ENCODE measurements around the gene TCF23.

DNA sequence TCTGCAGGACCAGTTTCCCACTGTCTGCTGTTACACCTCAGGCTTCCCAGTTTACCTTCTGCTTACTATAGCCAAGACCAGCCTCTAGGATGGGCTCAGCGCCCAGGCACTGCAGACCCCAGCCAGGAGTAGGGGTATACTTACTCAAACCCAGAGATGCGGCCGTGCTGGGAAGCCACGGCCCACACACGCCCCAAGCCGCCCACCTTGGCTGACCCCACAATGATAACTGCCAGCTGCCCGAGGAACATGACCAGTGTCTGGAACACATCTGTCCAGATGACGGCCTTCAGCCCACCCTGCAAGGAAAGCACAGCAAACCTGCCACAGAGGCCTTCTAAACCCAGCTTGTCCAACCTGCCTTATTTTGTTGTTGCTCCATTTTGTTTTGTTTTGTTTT, 56.4 kb downstream of the TCF23 start:
- TF ChIP-seq, protein P1, sequence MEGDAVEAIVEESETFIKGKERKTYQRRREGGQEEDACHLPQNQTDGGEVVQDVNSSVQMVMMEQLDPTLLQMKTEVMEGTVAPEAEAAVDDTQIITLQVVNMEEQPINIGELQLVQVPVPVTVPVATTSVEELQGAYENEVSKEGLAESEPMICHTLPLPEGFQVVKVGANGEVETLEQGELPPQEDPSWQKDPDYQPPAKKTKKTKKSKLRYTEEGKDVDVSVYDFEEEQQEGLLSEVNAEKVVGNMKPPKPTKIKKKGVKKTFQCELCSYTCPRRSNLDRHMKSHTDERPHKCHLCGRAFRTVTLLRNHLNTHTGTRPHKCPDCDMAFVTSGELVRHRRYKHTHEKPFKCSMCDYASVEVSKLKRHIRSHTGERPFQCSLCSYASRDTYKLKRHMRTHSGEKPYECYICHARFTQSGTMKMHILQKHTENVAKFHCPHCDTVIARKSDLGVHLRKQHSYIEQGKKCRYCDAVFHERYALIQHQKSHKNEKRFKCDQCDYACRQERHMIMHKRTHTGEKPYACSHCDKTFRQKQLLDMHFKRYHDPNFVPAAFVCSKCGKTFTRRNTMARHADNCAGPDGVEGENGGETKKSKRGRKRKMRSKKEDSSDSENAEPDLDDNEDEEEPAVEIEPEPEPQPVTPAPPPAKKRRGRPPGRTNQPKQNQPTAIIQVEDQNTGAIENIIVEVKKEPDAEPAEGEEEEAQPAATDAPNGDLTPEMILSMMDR (IDR thresholded peaks at IDR 0.05; ENCODE audit: control extremely low read depth in 1 of 3, insufficient read depth in 1 of 3, low read depth in 1 of 3, low read length in 3 of 3) = no peak
- TF ChIP-seq CBX5 (IDR thresholded peaks at IDR 0.05; ENCODE audit: low read depth, low read length) = no peak
- no peak for TF ChIP-seq EGR1 (IDR thresholded peaks at IDR 0.05; ENCODE audit: borderline replicate concordance, low read depth, low read length)
- TF ChIP-seq BRCA1 (IDR thresholded peaks at IDR 0.05; ENCODE audit: low read depth, low read length) = no peak
- no peak for TF ChIP-seq POLR2AphosphoS5 (IDR thresholded peaks at IDR 0.05; ENCODE audit: low read depth, low read length)
- TF ChIP-seq JUN (IDR thresholded peaks at IDR 0.05; ENCODE audit: low read depth, low read length) = no peak
- TF ChIP-seq BACH1 (IDR thresholded peaks at IDR 0.05; ENCODE audit: low read length) = no peak
- TF ChIP-seq RAD21 (IDR thresholded peaks at IDR 0.05 in 1 of 2, conservative IDR thresholded peaks at IDR 0.05 in 1 of 2; ENCODE audit: low read depth in 2 of 2, low read length in 2 of 2) = no peak
- TF ChIP-seq MAFK (IDR thresholded peaks at IDR 0.05; ENCODE audit: low read depth, low read length) = no peak
- TF ChIP-seq ATF3 (IDR thresholded peaks at IDR 0.05; ENCODE audit: insufficient read depth, low read depth, low read length) = no peak
- TF ChIP-seq EZH2 (IDR thresholded peaks at IDR 0.05; ENCODE audit: low read depth, low read length, severe bottlenecking) = no peak
